ENCODE data around the gene SGIP1. TPM values are rescaled to one million over a fixed set of nuclear protein-coding genes. Genes with fewer than 3 reads are reported as not detected.

The SGIP1 gene
- total and polyA plus RNA-seq, 2 experiments from 2014 or later, result 2.4 to 6.1 TPM

DNA sequence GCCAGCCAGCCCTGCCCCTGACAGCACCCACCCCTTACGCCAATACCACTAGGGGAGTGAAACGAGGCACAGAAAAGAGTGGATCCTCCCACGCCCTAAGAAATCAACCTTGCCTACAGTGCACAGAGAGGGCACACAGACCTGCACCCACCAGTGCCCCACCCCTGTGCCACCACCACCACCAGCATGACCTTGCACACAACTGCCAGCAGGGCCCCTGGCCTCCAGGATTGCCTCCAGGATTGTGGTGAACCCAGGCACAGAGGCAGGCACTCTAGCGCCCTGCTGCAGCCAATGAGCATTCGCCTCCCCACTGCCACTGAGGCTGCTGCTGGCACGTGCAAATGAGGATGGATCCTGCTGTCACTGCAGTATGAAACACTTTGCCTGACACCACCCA is 23.5 kb upstream of the SGIP1 start (continued):
- TF ChIP-seq ZNF114 (CRISPR knock-in tag; IDR thresholded peaks at IDR 0.05), result no peak
- no peak for TF ChIP-seq ZNF331 (CRISPR knock-in tag; IDR thresholded peaks at IDR 0.05; ENCODE audit: low read depth)
- no peak for TF ChIP-seq POLR2AphosphoS5 (IDR thresholded peaks at IDR 0.05; ENCODE audit: low read depth)
- TF ChIP-seq STAT1 (IDR thresholded peaks at IDR 0.05; ENCODE audit: unreplicated experiment), result no peak

GRCh38 chr1:66511118-66511517 is 22.8 kb upstream of the SGIP1 start:
- Histone ChIP-seq H3K4me2 (no peak overlapping the region), H3K4me3 (no peak overlapping the region), H3K36me3 (ENCODE audit: insufficient read depth) (no peaks in the 10 kb centered on the region), H3K79me2 (replicated peaks; ENCODE audit: insufficient read depth) (no peaks in the 10 kb centered on the region), H3F3A (replicated peaks; ENCODE audit: low read depth) (no peaks in the 10 kb centered on the region), H3K4me1 (ENCODE audit: insufficient read depth) (peaks cover 4% of the 10 kb centered on the region), H3K9me2 (ENCODE audit: insufficient read depth) (peaks cover 3% of the 10 kb centered on the region; the same call in 1 of the 2 replicates), H4K20me1 (replicated peaks; ENCODE audit: insufficient read depth) (no peaks in the 10 kb centered on the region), H3K27ac (ENCODE audit: low read depth) (no peak overlapping the region), H3K27me3 (ENCODE audit: insufficient read depth) (no peaks in the 10 kb centered on the region), H2AFZ (peak overlapping the region; percentile 90)
- Mint-ChIP-seq H3K4me1 (peaks cover 5% of the 10 kb centered on the region; the same call in 2 of the 3 replicates), H3K27ac (no peak overlapping the region), H3K36me3 (ENCODE audit: low read depth) (no peaks in the 10 kb centered on the region; the same call in 2 of the 3 replicates), H3K9me3 (no peaks in the 10 kb centered on the region; the same call in 2 of the 3 replicates), H3K4me3 (no peak overlapping the region), H3K27me3 (ENCODE audit: insufficient read depth, low read depth, poor library complexity) (no peaks in the 10 kb centered on the region)
- TF ChIP-seq STAT1 (IDR thresholded peaks at IDR 0.05; ENCODE audit: unreplicated experiment), result no peak
- ATAC-seq (no peak), DNase-seq (ENCODE audit: low spot score) (no peak)

GRCh38 chr1:66517959-66518358 is 16.0 kb upstream of the SGIP1 start:
- no peak overlapping the region for H3K27ac Mint-ChIP-seq
- no peaks in the 10 kb centered on the region for H3K27me3 Mint-ChIP-seq (ENCODE audit: insufficient read depth, low read depth, poor library complexity)
- H3K4me3 ChIP-seq, result no peak overlapping the region
- no peaks in the 10 kb centered on the region; the same call in 1 of the 2 replicates for H3K9me2 ChIP-seq (ENCODE audit: insufficient read depth)
- H3K36me3 ChIP-seq (ENCODE audit: insufficient read depth), result no peaks in the 10 kb centered on the region
- no peaks in the 10 kb centered on the region for H3K9me3 Mint-ChIP-seq
- H3K79me2 ChIP-seq (replicated peaks; ENCODE audit: insufficient read depth), result no peaks in the 10 kb centered on the region
- no peaks in the 10 kb centered on the region for H3K27me3 ChIP-seq (ENCODE audit: insufficient read depth)
- no peaks in the 10 kb centered on the region for H4K20me1 ChIP-seq (replicated peaks; ENCODE audit: insufficient read depth)
- no peaks in the 10 kb centered on the region for H3K4me1 ChIP-seq (ENCODE audit: insufficient read depth)
- no peak overlapping the region for H3K4me2 ChIP-seq
- H3K36me3 Mint-ChIP-seq (ENCODE audit: low read depth), result no peaks in the 10 kb centered on the region
- no peak overlapping the region for H2AFZ ChIP-seq
- H3K4me1 Mint-ChIP-seq, result no peaks in the 10 kb centered on the region
- DNase-seq (ENCODE audit: low spot score) (no peak), ATAC-seq (no peak)
- H3F3A ChIP-seq (replicated peaks; ENCODE audit: low read depth), result no peaks in the 10 kb centered on the region
- no peak overlapping the region for H3K27ac ChIP-seq (ENCODE audit: low read depth)
- no peak overlapping the region for H3K4me3 Mint-ChIP-seq
- TF ChIP-seq, protein P1, sequence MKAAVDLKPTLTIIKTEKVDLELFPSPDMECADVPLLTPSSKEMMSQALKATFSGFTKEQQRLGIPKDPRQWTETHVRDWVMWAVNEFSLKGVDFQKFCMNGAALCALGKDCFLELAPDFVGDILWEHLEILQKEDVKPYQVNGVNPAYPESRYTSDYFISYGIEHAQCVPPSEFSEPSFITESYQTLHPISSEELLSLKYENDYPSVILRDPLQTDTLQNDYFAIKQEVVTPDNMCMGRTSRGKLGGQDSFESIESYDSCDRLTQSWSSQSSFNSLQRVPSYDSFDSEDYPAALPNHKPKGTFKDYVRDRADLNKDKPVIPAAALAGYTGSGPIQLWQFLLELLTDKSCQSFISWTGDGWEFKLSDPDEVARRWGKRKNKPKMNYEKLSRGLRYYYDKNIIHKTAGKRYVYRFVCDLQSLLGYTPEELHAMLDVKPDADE (IDR thresholded peaks at IDR 0.05), result no peak
- TF ChIP-seq, protein P2, sequence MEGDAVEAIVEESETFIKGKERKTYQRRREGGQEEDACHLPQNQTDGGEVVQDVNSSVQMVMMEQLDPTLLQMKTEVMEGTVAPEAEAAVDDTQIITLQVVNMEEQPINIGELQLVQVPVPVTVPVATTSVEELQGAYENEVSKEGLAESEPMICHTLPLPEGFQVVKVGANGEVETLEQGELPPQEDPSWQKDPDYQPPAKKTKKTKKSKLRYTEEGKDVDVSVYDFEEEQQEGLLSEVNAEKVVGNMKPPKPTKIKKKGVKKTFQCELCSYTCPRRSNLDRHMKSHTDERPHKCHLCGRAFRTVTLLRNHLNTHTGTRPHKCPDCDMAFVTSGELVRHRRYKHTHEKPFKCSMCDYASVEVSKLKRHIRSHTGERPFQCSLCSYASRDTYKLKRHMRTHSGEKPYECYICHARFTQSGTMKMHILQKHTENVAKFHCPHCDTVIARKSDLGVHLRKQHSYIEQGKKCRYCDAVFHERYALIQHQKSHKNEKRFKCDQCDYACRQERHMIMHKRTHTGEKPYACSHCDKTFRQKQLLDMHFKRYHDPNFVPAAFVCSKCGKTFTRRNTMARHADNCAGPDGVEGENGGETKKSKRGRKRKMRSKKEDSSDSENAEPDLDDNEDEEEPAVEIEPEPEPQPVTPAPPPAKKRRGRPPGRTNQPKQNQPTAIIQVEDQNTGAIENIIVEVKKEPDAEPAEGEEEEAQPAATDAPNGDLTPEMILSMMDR (conservative IDR thresholded peaks at IDR 0.05; ENCODE audit: low read depth in 2 of 2), result no peak
- TF ChIP-seq ZNF331 (CRISPR knock-in tag; IDR thresholded peaks at IDR 0.05; ENCODE audit: low read depth) (no peak), ZNF114 (CRISPR knock-in tag; IDR thresholded peaks at IDR 0.05) (no peak), STAT1 (IDR thresholded peaks at IDR 0.05; ENCODE audit: unreplicated experiment) (no peak), JUNB (IDR thresholded peaks at IDR 0.05; ENCODE audit: unreplicated experiment) (no peak), EZH2 (IDR thresholded peaks at IDR 0.05; ENCODE audit: low read depth, unreplicated experiment) (no peak), EZH2phosphoT487 (IDR thresholded peaks at IDR 0.05; ENCODE audit: unreplicated experiment) (no peak), CREB1 (CRISPR knock-in tag; IDR thresholded peaks at IDR 0.05; ENCODE audit: low read depth) (no peak), NANOG (IDR thresholded peaks at IDR 0.05; ENCODE audit: borderline replicate concordance) (no peak), POLR2AphosphoS5 (IDR thresholded peaks at IDR 0.05; ENCODE audit: low read depth) (no peak)
- TF ChIP-seq, protein P3, sequence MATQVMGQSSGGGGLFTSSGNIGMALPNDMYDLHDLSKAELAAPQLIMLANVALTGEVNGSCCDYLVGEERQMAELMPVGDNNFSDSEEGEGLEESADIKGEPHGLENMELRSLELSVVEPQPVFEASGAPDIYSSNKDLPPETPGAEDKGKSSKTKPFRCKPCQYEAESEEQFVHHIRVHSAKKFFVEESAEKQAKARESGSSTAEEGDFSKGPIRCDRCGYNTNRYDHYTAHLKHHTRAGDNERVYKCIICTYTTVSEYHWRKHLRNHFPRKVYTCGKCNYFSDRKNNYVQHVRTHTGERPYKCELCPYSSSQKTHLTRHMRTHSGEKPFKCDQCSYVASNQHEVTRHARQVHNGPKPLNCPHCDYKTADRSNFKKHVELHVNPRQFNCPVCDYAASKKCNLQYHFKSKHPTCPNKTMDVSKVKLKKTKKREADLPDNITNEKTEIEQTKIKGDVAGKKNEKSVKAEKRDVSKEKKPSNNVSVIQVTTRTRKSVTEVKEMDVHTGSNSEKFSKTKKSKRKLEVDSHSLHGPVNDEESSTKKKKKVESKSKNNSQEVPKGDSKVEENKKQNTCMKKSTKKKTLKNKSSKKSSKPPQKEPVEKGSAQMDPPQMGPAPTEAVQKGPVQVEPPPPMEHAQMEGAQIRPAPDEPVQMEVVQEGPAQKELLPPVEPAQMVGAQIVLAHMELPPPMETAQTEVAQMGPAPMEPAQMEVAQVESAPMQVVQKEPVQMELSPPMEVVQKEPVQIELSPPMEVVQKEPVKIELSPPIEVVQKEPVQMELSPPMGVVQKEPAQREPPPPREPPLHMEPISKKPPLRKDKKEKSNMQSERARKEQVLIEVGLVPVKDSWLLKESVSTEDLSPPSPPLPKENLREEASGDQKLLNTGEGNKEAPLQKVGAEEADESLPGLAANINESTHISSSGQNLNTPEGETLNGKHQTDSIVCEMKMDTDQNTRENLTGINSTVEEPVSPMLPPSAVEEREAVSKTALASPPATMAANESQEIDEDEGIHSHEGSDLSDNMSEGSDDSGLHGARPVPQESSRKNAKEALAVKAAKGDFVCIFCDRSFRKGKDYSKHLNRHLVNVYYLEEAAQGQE (IDR thresholded peaks at IDR 0.05; ENCODE audit: unreplicated experiment), result no peak

Measured in GM23338 (cell line).